GM06990 (cell line): ENCODE results near the gene FCHSD2.
"Not testable (repeated sequence)": the region's sequence is repeated elsewhere in the genome, so short reads cannot be mapped to it uniquely, and the experiment has no call there.

Source experiments
- DNase-seq: peaks from one replicate; pipeline ENCODE4 v3.0.0-alpha.2; 2011; ENCODE audit not compliant: insufficient read length; ENCODE audit errors: extremely low read depth
- H3K27me3 ChIP-seq: replicated peaks from 2 replicates; pipeline ENCODE4 v1.6.0; 2011; ENCODE audit warnings: low read length; ENCODE audit not compliant: control insufficient read depth, insufficient read depth
- H3K36me3 ChIP-seq: 2 replicates; pipeline ENCODE4 v1.5.1; 2011; ENCODE audit warnings: low read length; ENCODE audit not compliant: control insufficient read depth, insufficient read depth
- H3K4me3 ChIP-seq: replicated peaks from 2 replicates; pipeline ENCODE4 v1.5.1; 2011; ENCODE audit warnings: low read depth, mild to moderate bottlenecking, control low read depth, low read length
- CTCF ChIP-seq: IDR thresholded peaks from 2 replicates; pipeline ENCODE4 v1.5.1; 2011; ENCODE audit warnings: low read length, control low read depth, mild to moderate bottlenecking, inconsistent platforms; ENCODE audit not compliant: insufficient read depth, poor library complexity, severe bottlenecking

FCHSD2 gene

GRCh38 chr11:73028611-73029010 is 113.5 kb downstream of the FCHSD2 start:
- peaks cover 6% of the 10 kb centered on the region for H3K36me3 ChIP-seq
- no peak for DNase-seq
- no peak for TF ChIP-seq CTCF
- H3K4me3 ChIP-seq: no peak overlapping the region
- no peaks in the 10 kb centered on the region for H3K27me3 ChIP-seq

DNA sequence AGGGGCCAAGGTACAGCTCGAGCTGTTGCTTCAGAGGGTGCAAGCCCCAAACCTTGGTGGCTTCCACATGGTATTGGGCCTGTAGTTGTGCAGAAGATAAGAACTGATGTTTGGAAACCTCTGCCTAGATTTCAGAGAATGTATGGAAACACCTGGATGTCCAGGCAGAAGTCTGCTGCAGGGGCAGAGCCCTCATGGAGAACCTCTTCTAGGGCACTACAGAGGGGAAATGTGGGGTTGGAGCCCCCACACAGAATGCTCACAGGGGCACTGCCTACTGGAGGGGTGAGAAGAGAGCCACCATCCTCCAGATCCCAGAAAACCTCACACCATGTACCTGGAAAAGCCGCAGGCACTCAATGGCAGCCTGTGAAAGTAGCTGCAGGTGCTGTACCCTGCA is 114.3 kb downstream of the FCHSD2 start:
- H3K36me3 ChIP-seq, H3K27me3 ChIP-seq, H3K4me3 ChIP-seq, DNase-seq: not testable (repeated sequence)

DNA sequence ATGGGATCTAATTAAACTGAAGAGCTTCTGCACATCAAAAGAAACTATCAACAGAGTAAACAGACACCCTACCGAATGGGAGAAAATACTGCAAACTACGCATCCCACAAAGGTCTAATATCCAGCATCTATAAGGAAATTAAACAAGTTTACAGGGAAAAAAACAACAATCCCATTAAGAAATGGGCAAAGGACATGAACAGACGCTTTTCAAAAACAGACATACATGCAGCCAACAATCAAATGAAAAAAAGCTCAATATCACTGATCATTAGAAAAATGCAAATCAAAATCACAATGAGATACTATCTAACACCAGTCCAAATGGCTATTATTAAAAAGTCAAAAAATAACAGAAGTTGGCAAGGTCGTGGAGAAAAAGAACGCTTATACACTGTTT is 117.5 kb downstream of the FCHSD2 start:
- H3K36me3 ChIP-seq: peaks cover 6% of the 10 kb centered on the region
- no peak for TF ChIP-seq CTCF
- no peak for DNase-seq
- H3K27me3 ChIP-seq: no peaks in the 10 kb centered on the region
- no peak overlapping the region for H3K4me3 ChIP-seq

DNA sequence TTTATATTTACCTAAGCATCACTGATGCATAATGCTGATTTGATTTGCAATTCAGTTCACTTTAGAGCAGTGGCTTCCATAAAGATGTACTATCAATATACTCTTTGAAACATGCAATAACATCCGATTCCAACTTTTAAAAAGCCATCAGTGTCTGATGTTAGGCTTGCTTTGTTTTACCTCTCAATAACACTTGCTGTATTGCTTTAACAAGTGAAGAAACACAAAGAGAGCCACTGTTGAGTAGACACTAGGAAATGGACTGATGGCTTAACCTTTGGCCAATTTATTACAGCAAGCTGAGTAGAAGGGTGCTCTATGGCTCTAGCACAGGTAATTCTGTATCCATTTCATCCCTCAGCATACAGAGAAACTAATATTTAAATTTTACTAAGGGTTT is 122.1 kb downstream of the FCHSD2 start:
- Histone ChIP-seq H3K4me3 (no peak overlapping the region), H3K36me3 (no peaks in the 10 kb centered on the region; the same call in 1 of the 2 replicates), H3K27me3 (no peaks in the 10 kb centered on the region)
- TF ChIP-seq CTCF: no peak
- no peak for DNase-seq

DNA sequence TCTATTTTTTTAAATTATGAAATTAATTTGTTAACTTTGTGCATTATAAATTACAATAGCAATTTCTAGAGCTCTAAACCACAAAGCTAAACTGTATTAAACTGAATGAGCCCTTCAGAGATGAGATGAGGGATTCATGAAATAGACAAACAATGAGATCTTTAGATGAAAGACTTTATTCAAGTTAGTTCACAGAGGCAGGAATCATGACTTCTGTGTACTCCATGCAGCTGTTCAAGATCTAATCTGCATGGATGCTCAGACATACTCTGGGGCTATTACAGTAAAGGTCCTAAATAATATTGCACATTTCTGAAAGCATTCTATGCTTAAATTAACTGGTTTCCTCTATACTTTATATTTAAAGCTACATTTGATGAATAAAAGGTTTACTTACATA is 122.7 kb downstream of the FCHSD2 start:
- Histone ChIP-seq H3K27me3 (no peaks in the 10 kb centered on the region), H3K36me3 (no peaks in the 10 kb centered on the region; the same call in 1 of the 2 replicates), H3K4me3 (no peak overlapping the region)
- DNase-seq: no peak
- TF ChIP-seq CTCF: no peak

GRCh38 chr11:73018856-73019255 is 123.3 kb downstream of the FCHSD2 start:
- no peak for DNase-seq
- TF ChIP-seq CTCF: no peak
- Histone ChIP-seq H3K4me3 (no peak overlapping the region), H3K36me3 (peaks cover 2% of the 10 kb centered on the region), H3K27me3 (no peaks in the 10 kb centered on the region)
